ENCODE measurements around the gene MAPKAP1.

The MAPKAP1 gene

DNA sequence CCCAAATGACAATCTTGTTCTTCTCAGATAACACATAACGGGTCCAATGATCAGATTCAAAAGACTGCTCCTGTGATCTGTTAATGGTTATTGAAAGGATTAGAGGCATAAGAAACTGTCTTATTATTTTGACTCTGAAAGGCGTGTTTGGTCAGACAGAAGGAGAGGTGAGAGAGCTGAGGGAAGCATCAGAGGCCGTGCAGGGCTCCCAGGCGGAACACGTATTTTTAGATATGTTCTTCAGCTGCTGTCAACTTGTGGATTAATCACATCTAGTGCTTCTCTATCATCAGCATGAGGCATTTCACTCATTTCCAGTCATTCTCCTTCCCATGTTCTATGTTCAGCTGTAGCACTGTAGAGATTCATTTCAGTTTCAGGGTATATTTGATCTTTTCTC lies 199.8 kb downstream of the MAPKAP1 start:
- no peak for DNase-seq

DNA sequence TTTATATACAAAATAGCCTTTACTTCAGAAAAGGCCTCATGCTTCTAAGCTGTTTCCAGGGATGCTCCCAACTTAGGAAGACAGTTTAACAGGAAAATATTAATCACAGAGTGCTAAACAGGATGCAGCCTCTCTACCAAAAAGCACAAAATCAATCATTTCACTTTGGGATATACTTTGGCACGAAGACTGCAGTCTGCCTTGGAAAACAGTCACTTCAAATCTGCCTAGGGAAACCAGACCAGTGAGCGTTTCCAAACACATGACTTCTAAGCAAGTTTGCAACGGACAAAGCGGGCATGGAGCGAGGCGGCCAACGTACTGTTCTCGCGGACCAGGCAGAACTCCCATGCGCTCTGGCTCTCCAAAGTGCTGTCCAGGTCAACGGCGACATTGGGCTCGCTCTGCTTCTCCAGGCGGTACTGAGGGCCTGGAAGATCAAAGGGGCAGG lies 201.0 kb downstream of the MAPKAP1 start:
- no peak for DNase-seq

DNA sequence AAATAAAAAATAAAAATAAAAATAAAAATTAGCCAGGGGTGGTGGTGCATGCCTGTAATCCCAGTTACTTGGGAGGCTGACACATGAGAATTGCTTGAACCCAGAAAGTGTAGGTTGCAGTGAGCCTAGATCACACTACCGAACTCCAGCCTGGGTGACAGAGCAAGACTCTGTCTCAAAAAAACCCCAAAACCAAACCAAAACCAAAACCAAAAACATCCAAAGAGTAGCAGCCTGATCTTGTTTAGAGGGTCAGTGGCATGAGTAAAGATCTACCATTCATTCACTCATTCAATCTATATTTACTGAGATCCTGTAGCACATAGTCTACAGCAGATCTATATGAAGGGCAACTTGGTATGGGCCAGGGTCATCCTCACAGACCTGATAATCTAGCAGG lies 202.4 kb downstream of the MAPKAP1 start:
- no peak for DNase-seq

- no peak for DNase-seq
These were observed 209.1 kb downstream of the MAPKAP1 start for GRCh38 chr9:125497906-125498305.

GRCh38 chr9:125497478-125497877 lies 209.5 kb downstream of the MAPKAP1 start:
- no peak for DNase-seq

DNA sequence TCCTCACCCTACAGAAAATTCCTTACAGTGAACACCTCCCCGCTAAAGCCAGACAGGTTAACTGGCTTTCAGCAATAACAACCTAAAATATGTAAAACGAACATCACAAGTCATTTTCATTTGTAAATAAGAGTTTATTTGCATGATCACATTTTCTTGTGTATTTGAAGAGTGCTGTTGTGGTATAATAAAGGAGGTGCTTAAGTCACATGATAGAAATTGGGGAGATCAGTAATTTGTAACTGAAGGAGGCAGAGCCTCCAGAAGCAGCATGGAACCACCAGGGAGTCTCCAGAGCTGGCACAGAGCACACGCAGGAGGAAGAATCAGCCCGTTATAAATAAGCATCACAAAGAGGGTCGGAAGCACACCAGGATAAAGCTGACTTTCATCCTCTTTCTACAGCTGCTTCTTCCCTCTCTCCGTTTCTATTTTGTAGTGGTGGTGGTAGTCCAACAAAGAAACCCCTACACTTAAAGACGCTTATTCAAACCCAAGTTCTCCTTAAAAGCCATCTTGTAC lies 210.6 kb downstream of the MAPKAP1 start:
- no peak for DNase-seq

GRCh38 chr9:125495172-125496119 lies 211.6 kb downstream of the MAPKAP1 start:
- no peak for DNase-seq

DNA sequence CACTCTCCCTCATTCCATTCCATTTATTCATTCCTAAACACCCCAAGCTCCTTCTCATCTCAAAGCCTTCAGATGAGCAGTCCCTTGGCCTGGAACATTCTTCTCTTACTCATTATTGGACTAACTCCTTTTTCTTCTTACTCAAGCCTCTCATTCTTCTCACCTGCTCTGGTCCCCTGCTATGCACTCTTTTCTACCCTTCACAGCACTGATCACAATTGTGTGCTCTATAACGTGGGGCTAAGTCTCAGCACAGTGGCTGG lies 212.4 kb downstream of the MAPKAP1 start:
- DNase-seq, result no peak

- no peak for DNase-seq
These were observed 212.9 kb downstream of the MAPKAP1 start for GRCh38 chr9:125493881-125494652.

DNA sequence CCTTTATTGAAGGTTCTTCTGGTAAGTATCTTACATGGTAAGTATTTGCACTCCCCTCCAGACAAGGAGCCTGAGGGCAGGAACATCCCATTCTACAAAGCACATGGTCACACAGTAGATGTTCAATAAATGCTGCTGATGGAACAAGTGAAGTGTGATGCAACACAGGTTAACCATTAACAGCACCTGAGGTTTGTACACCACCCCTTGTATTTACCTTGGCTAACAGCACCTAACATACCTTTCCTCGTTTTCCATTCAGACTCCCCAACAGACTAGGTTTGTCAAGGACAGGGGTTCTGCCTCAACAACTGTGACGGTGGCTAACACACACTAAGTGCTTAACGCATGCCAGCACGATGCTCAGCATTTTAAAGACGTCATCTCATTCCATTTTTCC lies 213.6 kb downstream of the MAPKAP1 start:
- DNase-seq, result no peak

DNA sequence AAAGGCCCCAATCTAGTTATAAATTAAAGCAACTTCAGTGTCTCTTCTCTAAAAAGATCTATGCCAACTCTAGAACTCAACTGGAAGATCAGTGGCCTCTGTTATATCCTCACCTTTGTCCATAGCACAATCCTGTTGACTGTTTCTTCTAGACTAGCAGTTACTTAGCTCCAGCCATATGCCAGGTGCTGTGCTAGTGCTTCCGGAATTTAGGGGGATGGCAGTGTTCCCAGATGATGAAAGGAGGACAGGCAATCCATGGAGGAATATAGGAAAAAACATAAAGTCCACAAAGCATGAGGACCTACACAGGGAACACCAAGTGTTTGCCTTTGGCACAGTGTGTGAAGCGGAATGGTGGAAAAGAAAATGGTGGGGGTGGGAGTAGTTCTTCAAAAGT lies 214.3 kb downstream of the MAPKAP1 start:
- DNase-seq, result no peak

DNA sequence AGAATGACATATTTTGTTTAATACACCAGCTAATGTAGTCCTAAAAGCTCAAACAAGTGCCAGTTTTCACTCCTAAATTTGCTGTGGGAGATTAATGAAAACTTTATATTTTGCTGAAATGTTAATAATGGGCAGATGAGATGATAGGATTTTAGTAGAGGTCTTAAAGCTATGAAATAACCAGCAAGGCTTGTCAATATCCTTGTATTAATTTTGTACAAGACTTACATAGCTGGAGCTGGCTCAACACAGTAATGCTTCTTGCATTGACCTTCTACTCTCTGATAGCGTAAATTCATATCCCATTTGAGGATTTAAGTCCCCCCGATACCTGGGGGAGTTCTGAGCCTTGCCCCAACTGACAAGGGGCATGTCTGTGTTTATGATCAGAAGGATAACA lies 219.2 kb downstream of the MAPKAP1 start:
- no peak for DNase-seq

- no peak for DNase-seq
These were observed 220.4 kb downstream of the MAPKAP1 start for GRCh38 chr9:125486576-125486975.

DNA sequence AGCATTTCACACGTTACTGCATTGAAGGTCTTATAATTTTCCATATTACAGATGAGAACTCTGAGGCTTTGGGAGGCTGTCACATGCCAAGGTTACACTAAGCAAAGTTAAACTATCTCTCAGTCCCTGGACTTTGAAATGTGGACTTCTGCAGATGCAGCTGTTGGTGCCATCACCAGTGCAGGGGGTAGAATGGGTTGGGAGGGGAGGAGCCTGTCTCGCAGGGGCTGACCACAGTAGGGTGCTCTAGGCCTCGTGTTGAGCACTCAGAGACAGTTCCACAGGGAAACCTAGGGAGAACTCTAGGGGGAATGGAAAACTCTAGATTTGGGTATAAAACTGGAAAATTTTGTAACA lies 220.9 kb downstream of the MAPKAP1 start:
- no peak for DNase-seq

DNA sequence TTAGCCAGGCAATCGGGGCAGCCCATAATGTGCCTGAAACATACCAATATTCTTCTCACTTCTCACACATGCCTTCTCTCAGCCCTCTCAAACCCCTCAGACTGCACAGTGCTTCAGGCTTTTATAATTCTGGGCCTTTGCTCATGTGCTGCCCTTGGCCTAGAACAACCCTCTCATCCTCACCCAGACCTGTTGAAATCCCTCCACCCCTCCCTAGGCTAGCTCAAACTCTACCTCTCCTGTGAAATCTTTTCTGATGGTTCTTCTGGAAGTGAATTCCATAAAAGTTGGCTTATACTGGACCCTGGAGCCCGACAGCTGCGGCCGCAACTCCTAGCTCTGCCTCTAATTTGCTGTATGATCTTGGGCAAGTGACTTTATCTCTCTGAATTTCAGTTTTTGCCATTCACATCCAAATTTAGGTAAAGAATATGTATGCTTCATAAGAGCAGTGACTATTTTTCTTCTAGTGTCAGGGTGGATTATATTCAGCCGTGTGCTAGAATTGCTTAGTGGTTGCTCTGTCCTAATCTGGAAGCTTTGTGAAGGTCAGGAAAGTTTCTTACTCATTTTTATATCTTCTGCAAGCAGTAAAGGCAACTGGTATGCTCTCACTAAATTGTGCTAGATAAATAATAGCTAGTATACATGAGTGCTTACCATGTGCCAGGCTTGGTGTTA lies 221.4 kb downstream of the MAPKAP1 start:
- no peak for DNase-seq

DNA sequence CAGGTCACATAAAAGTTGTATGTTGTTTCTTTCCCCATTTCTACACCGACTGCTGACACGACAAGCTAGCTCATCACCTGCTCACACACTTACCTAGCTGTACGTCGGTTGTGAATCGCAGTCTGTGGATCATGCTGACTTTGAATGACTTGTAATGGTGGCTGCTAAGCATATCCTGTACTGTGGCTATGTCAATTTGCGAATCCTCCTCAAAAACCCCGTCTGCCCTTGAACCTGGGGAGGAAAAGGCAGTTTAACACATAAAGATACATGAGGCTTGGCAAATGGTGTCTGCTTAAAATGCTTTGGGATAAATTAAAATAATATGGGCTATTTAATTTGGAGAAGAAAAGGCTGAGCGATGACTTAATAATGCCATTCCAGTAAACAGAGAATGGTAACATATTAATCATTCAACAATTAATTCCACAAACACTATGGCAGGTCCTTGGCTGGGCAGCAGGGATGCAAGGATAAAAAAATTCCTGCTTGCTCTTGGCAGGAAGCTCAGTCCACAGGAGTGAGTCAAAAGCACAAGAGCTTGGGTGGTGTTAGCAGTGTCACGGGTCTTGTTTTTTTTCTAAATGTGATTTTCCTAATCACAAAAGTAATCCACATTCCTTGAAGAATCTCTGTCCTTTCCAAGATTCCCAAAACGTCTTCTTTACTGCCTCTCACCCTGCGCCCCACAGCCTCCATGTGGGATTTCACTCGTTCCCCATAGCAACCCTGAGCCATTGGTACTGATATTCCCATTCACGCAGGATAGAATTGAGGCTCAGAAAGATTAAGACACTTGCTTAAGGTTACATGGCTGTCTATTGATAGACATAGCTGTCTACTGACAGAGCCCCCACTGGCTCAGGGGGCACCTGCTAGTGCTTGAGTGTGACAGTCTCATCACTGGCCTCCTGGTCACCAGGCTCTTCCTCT lies 222.4 kb downstream of the MAPKAP1 start:
- DNase-seq, result no peak

DNA sequence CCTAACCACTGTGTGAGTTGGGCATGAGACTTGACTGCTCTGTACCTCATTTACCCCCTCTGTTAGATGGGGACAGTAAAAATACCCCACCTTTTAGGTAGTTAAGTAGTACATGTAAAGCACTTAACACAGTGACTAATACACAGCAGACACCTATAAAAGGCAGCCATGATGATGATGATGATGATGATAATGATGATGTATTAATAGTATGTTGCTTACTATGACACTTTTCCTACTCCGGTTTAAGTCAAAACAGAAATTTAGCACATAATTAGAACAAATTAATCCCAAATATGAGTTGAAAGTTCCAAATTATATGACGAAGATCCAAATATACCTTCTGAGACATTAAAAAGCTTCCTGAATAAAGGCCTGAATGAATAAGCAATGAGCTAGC lies 223.3 kb downstream of the MAPKAP1 start:
- no peak for DNase-seq

DNA sequence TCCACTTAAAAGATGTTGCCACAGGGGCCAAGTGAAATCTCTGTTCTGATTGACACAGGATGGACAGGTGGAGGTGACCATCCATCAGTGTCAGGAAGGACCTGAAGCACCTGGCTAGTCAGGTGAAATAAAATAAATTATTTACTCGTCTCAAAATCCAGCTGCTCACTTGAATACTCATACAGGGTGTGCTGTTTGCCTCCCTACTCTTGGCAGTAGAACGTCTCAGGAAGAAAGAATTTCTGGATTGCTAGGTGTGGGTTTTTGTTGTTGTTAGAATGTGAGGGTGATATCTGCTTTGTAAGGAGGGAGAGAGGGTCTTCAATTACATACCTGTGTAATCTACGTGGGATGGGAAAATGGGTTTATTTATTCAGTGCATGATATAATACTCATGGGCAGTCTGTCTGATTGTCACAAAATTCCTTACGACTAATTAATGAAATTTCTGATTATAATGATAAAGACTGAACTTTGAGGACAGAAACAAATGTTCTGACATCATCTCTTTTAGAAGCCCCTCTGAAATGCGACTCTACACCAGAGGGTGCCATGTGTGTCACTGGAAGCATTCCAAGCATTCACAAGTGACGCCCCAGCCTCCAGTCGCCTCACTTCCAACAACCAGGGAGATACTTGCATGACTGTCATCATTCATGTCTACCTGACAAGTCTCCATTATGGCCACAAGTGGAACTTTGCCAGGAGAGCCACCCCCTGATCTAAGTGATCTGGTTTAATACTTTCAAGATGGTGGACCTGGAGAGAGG lies 227.0 kb downstream of the MAPKAP1 start:
- no peak for DNase-seq

DNA sequence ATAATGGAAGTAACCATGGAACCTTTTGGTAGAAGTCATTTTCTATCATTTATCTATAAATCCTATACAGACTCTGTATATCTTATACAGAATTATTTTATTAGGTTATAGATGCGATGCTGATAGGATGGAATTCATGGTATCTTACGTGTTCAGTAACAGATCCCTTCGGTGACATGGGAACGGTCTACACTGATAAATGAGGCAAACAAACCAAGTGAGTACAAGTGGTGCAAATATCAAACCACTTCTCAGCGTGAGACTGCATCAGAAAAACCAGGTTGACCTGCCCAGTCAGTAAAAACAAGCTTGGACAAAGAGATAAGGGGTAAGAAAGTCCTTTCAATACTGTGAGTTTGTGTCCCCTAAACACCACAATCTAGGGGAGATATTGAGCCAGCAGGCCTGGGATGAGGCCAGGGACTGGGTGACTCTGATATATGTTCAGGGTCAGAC lies 229.9 kb downstream of the MAPKAP1 start:
- DNase-seq, result no peak

- DNase-seq, result no peak
These were observed 230.4 kb downstream of the MAPKAP1 start for GRCh38 chr9:125476645-125477044.

DNA sequence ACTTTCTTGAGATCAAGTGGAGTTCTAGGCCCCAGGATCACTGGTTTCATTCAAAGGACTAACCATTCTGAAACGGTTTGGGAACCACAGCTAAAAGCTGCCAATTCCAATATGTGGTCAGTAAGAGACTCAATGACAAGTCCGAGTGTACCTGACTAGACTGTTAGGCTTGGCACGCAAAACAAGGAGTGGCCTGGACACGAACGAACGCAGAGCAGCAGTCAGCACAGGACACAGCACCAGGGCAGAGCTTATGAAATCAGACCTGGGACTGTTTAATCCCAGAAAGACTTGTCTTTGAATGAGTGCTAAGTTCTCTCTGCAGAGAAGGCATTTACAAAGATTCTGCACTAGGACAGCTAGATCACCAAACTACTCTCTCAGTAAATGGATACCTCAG lies 231.6 kb downstream of the MAPKAP1 start:
- DNase-seq, result no peak

Data from activated CD4-positive, alpha-beta T cell treated with anti-CD3 and anti-CD28 coated beads for 48 hours (primary cell).